ENCODE results near the gene ANKRD34C.
A peak's percentile ranks its signal among the peaks of the same experiment; 100 is the strongest.
"Not testable (repeated sequence)": the region's sequence is repeated elsewhere in the genome, so short reads cannot be mapped to it uniquely, and the experiment has no call there.

Gene ANKRD34C

GRCh38 chr15:79310985-79311900 lies 28.7 kb downstream of the ANKRD34C start, which contains the start of gene TMED3:
Gene TMED3, plus strand, starts transcription at chr15:79311112. Its CDS starts 138 bp downstream, at chr15:79311250.
- H2AFZ ChIP-seq (ENCODE audit: low read length, unreplicated experiment) = peak within 1 kb of the TSS; percentile 85
- no peak within 1 kb of the TSS for H3K27ac ChIP-seq (ENCODE audit: low read depth, low read length)
- H3K4me1 ChIP-seq (ENCODE audit: control insufficient read depth, insufficient read depth, low read length, unreplicated experiment) = peaks cover 10% of the 10 kb centered on the region
- H3K79me2 ChIP-seq (ENCODE audit: control insufficient read depth, insufficient read depth, low read length, unreplicated experiment) = peaks cover 35% of the 10 kb centered on the region
- H3K27me3 ChIP-seq (ENCODE audit: insufficient read depth, low read length) = peaks cover 39% of the 10 kb centered on the region
- peak within 1 kb of the TSS; percentile 96 for H3K4me3 ChIP-seq (ENCODE audit: low read depth, low read length)
- H3K36me3 ChIP-seq (ENCODE audit: insufficient read depth, low read length) = peaks cover 28% of the 10 kb centered on the region

GRCh38 chr15:79311901-79312553 lies 29.5 kb downstream of the ANKRD34C start:
- Histone ChIP-seq H2AFZ (ENCODE audit: low read length, unreplicated experiment) (peak overlapping the region; percentile 85), H3K79me2 (ENCODE audit: control insufficient read depth, insufficient read depth, low read length, unreplicated experiment) (peaks cover 35% of the 10 kb centered on the region), H3K4me1 (ENCODE audit: control insufficient read depth, insufficient read depth, low read length, unreplicated experiment) (peaks cover 10% of the 10 kb centered on the region), H3K36me3 (ENCODE audit: insufficient read depth, low read length) (peaks cover 28% of the 10 kb centered on the region), H3K27ac (ENCODE audit: low read depth, low read length) (no peak overlapping the region), H3K27me3 (ENCODE audit: insufficient read depth, low read length) (peaks cover 32% of the 10 kb centered on the region), H3K4me3 (ENCODE audit: low read depth, low read length) (peak overlapping the region; percentile 96)

GRCh38 chr15:79314186-79314585 lies 31.7 kb downstream of the ANKRD34C start:
- Histone ChIP-seq H3K27me3 (ENCODE audit: insufficient read depth, low read length) (peaks cover 10% of the 10 kb centered on the region), H3K36me3 (ENCODE audit: insufficient read depth, low read length) (peaks cover 32% of the 10 kb centered on the region), H3K79me2 (ENCODE audit: control insufficient read depth, insufficient read depth, low read length, unreplicated experiment) (peaks cover 39% of the 10 kb centered on the region), H2AFZ (ENCODE audit: low read length, unreplicated experiment) (no peak overlapping the region), H3K4me3 (ENCODE audit: low read depth, low read length) (no peak overlapping the region), H3K27ac (ENCODE audit: low read depth, low read length) (no peak overlapping the region), H3K4me1 (ENCODE audit: control insufficient read depth, insufficient read depth, low read length, unreplicated experiment) (peaks cover 10% of the 10 kb centered on the region)

- Histone ChIP-seq H3K4me3 (ENCODE audit: low read depth, low read length) (no peak overlapping the region), H3K36me3 (ENCODE audit: insufficient read depth, low read length) (peaks cover 32% of the 10 kb centered on the region), H2AFZ (ENCODE audit: low read length, unreplicated experiment) (no peak overlapping the region), H3K79me2 (ENCODE audit: control insufficient read depth, insufficient read depth, low read length, unreplicated experiment) (peaks cover 39% of the 10 kb centered on the region), H3K27ac (ENCODE audit: low read depth, low read length) (no peak overlapping the region), H3K27me3 (ENCODE audit: insufficient read depth, low read length) (peaks cover 4% of the 10 kb centered on the region), H3K4me1 (ENCODE audit: control insufficient read depth, insufficient read depth, low read length, unreplicated experiment) (peaks cover 10% of the 10 kb centered on the region)
Observed at GRCh38 chr15:79314811-79315210, 32.3 kb downstream of the ANKRD34C start.

- no peaks in the 10 kb centered on the region for H3K27me3 ChIP-seq (ENCODE audit: insufficient read depth, low read length)
- H3K36me3 ChIP-seq (ENCODE audit: insufficient read depth, low read length) = peaks cover 35% of the 10 kb centered on the region
- H3K27ac ChIP-seq (ENCODE audit: low read depth, low read length) = no peak overlapping the region
- peaks cover 41% of the 10 kb centered on the region for H3K79me2 ChIP-seq (ENCODE audit: control insufficient read depth, insufficient read depth, low read length, unreplicated experiment)
- peaks cover 10% of the 10 kb centered on the region for H3K4me1 ChIP-seq (ENCODE audit: control insufficient read depth, insufficient read depth, low read length, unreplicated experiment)
- H3K4me3 ChIP-seq (ENCODE audit: low read depth, low read length) = no peak overlapping the region
- no peak overlapping the region for H2AFZ ChIP-seq (ENCODE audit: low read length, unreplicated experiment)
Observed at GRCh38 chr15:79315623-79316328, 33.3 kb downstream of the ANKRD34C start.

- Histone ChIP-seq H3K27me3 (ENCODE audit: insufficient read depth, low read length) (no peaks in the 10 kb centered on the region), H3K4me1 (ENCODE audit: control insufficient read depth, insufficient read depth, low read length, unreplicated experiment) (peaks cover 10% of the 10 kb centered on the region), H2AFZ (ENCODE audit: low read length, unreplicated experiment) (no peak overlapping the region), H3K36me3 (ENCODE audit: insufficient read depth, low read length) (peaks cover 42% of the 10 kb centered on the region), H3K79me2 (ENCODE audit: control insufficient read depth, insufficient read depth, low read length, unreplicated experiment) (peaks cover 34% of the 10 kb centered on the region), H3K27ac (ENCODE audit: low read depth, low read length) (no peak overlapping the region), H3K4me3 (ENCODE audit: low read depth, low read length) (no peak overlapping the region)
Observed at GRCh38 chr15:79316864-79317263, 34.3 kb downstream of the ANKRD34C start.

GRCh38 chr15:79319973-79320372 lies 37.5 kb downstream of the ANKRD34C start:
- H3K36me3 ChIP-seq (ENCODE audit: insufficient read depth, low read length) = peaks cover 33% of the 10 kb centered on the region
- H3K79me2 ChIP-seq (ENCODE audit: control insufficient read depth, insufficient read depth, low read length, unreplicated experiment); H3K27ac ChIP-seq (ENCODE audit: low read depth, low read length); H3K27me3 ChIP-seq (ENCODE audit: insufficient read depth, low read length); H3K4me3 ChIP-seq (ENCODE audit: low read depth, low read length); H3K4me1 ChIP-seq (ENCODE audit: control insufficient read depth, insufficient read depth, low read length, unreplicated experiment); H2AFZ ChIP-seq (ENCODE audit: low read length, unreplicated experiment): not testable (repeated sequence)

GRCh38 chr15:79321876-79322275 lies 39.4 kb downstream of the ANKRD34C start:
- no peak overlapping the region for H3K27ac ChIP-seq (ENCODE audit: low read depth, low read length)
- H3K4me1 ChIP-seq (ENCODE audit: control insufficient read depth, insufficient read depth, low read length, unreplicated experiment) = no peaks in the 10 kb centered on the region
- H3K27me3 ChIP-seq (ENCODE audit: insufficient read depth, low read length) = no peaks in the 10 kb centered on the region
- no peak overlapping the region for H3K4me3 ChIP-seq (ENCODE audit: low read depth, low read length)
- peaks cover 8% of the 10 kb centered on the region for H3K79me2 ChIP-seq (ENCODE audit: control insufficient read depth, insufficient read depth, low read length, unreplicated experiment)
- H2AFZ ChIP-seq (ENCODE audit: low read length, unreplicated experiment) = no peak overlapping the region
- H3K36me3 ChIP-seq (ENCODE audit: insufficient read depth, low read length) = peaks cover 22% of the 10 kb centered on the region

- Histone ChIP-seq H3K79me2 (ENCODE audit: control insufficient read depth, insufficient read depth, low read length, unreplicated experiment) (peaks cover 5% of the 10 kb centered on the region), H3K4me1 (ENCODE audit: control insufficient read depth, insufficient read depth, low read length, unreplicated experiment) (no peaks in the 10 kb centered on the region), H3K4me3 (ENCODE audit: low read depth, low read length) (no peak overlapping the region), H3K27me3 (ENCODE audit: insufficient read depth, low read length) (no peaks in the 10 kb centered on the region), H3K36me3 (ENCODE audit: insufficient read depth, low read length) (peaks cover 22% of the 10 kb centered on the region), H2AFZ (ENCODE audit: low read length, unreplicated experiment) (no peak overlapping the region), H3K27ac (ENCODE audit: low read depth, low read length) (no peak overlapping the region)
Observed at GRCh38 chr15:79322306-79322705, 39.8 kb downstream of the ANKRD34C start.

- H3K36me3 ChIP-seq (ENCODE audit: insufficient read depth, low read length) = peaks cover 22% of the 10 kb centered on the region
- peaks cover 4% of the 10 kb centered on the region for H3K79me2 ChIP-seq (ENCODE audit: control insufficient read depth, insufficient read depth, low read length, unreplicated experiment)
- no peak overlapping the region for H2AFZ ChIP-seq (ENCODE audit: low read length, unreplicated experiment)
Observed at GRCh38 chr15:79322945-79323344, 40.4 kb downstream of the ANKRD34C start.

More at GRCh38 chr15:79322945-79323344, 40.4 kb downstream of the ANKRD34C start:
- Histone ChIP-seq H3K4me3 (ENCODE audit: low read depth, low read length) (no peak overlapping the region), H3K27ac (ENCODE audit: low read depth, low read length) (no peak overlapping the region), H3K27me3 (ENCODE audit: insufficient read depth, low read length) (no peaks in the 10 kb centered on the region), H3K4me1 (ENCODE audit: control insufficient read depth, insufficient read depth, low read length, unreplicated experiment) (no peaks in the 10 kb centered on the region)
